HG02970 (cell line): ENCODE results near the gene ZNF337.
"Not testable (repeated sequence)": the region's sequence is repeated elsewhere in the genome, so short reads cannot be mapped to it uniquely, and the experiment has no call there.

ENCODE experiments used
- ATAC-seq: cut with Tn5 transposase; IDR thresholded peaks from one replicate; pipeline ENCODE4 v1.9.1; 2021; ENCODE audit warnings: mild to moderate bottlenecking, moderate library complexity, moderate number of reproducible peaks; ENCODE audit not compliant: unreplicated experiment, low FRiP score

Gene ZNF337

GRCh38 chr20:25696371-25697131, at the start of gene ZNF337:
Gene ZNF337, minus strand, starts transcription at chr20:25696853. Its CDS starts 10,436 bp downstream, at chr20:25686417.
- ATAC-seq, result peak; percentile 98

GRCh38 chr20:25745738-25746137, 49.1 kb upstream of the ZNF337 start:
- ATAC-seq, result no peak

GRCh38 chr20:25745100-25745499, 48.4 kb upstream of the ZNF337 start:
- ATAC-seq, result no peak

GRCh38 chr20:25744261-25744660, 47.6 kb upstream of the ZNF337 start:
- ATAC-seq, result no peak

- ATAC-seq, result no peak
Measured at GRCh38 chr20:25741088-25741487, 44.4 kb upstream of the ZNF337 start.

GRCh38 chr20:25739615-25740320, 43.1 kb upstream of the ZNF337 start:
- ATAC-seq, result no peak

GRCh38 chr20:25738198-25738597, 41.5 kb upstream of the ZNF337 start:
- ATAC-seq, result no peak

- ATAC-seq, result no peak
Measured at GRCh38 chr20:25733903-25734302, 37.2 kb upstream of the ZNF337 start.

GRCh38 chr20:25730862-25731261, 34.2 kb upstream of the ZNF337 start:
- no peak for ATAC-seq

GRCh38 chr20:25726357-25726756, 29.7 kb upstream of the ZNF337 start:
- ATAC-seq, result no peak

GRCh38 chr20:25725639-25726038, 29.0 kb upstream of the ZNF337 start:
- ATAC-seq, result no peak

- no peak for ATAC-seq
Measured at GRCh38 chr20:25723975-25724374, 27.3 kb upstream of the ZNF337 start.

GRCh38 chr20:25720285-25720684, 23.6 kb upstream of the ZNF337 start:
- no peak for ATAC-seq

- not testable (repeated sequence) for ATAC-seq
Measured at GRCh38 chr20:25718896-25719809, 22.5 kb upstream of the ZNF337 start.

GRCh38 chr20:25707695-25708094, 11.0 kb upstream of the ZNF337 start:
- no peak for ATAC-seq

- ATAC-seq, result no peak
Measured at GRCh38 chr20:25706793-25707192, 10.1 kb upstream of the ZNF337 start.

GRCh38 chr20:25705830-25706351, 9.2 kb upstream of the ZNF337 start:
- ATAC-seq, result no peak

GRCh38 chr20:25704303-25704702, 7.7 kb upstream of the ZNF337 start:
- not testable (repeated sequence) for ATAC-seq

- not testable (repeated sequence) for ATAC-seq
Measured at GRCh38 chr20:25700835-25701234, 4.2 kb upstream of the ZNF337 start.

GRCh38 chr20:25699914-25700313, 3.3 kb upstream of the ZNF337 start:
- no peak for ATAC-seq

GRCh38 chr20:25697132-25697446, 436 bp upstream of the ZNF337 start:
- no peak for ATAC-seq
